D721Med (cell line): ENCODE results near the gene C9orf50.

Experiments used
- DNase-seq: peaks from one replicate; pipeline ENCODE4 v3.0.0; 2011; ENCODE audit warnings: low spot score; ENCODE audit not compliant: insufficient read length
- FAIRE-seq: peaks from 2 replicates; lab custom pipeline; 2011; peaks lifted over from hg19 to GRCh38; lab: Jason Lieb, UNC
- CTCF ChIP-seq: IDR thresholded peaks from 2 replicates; pipeline ENCODE4 v1.5.1; 2012; ENCODE audit warnings: mild to moderate bottlenecking, control low read depth; ENCODE audit not compliant: insufficient read depth; ENCODE audit errors: missing control alignments

Gene C9orf50

GRCh38 chr9:129580211-129580915 lies 40.5 kb downstream of the C9orf50 start:
- DNase-seq, result no peak
- no peak for FAIRE-seq
- no peak for TF ChIP-seq CTCF

GRCh38 chr9:129579294-129579693 lies 41.6 kb downstream of the C9orf50 start:
- FAIRE-seq (no peak), DNase-seq (no peak)
- TF ChIP-seq CTCF, result no peak

- FAIRE-seq (no peak), DNase-seq (no peak)
- TF ChIP-seq CTCF, result no peak
These were observed 44.1 kb downstream of the C9orf50 start for GRCh38 chr9:129576546-129577543.

GRCh38 chr9:129575818-129576217 lies 45.1 kb downstream of the C9orf50 start:
- DNase-seq (no peak), FAIRE-seq (no peak)
- TF ChIP-seq CTCF, result no peak

GRCh38 chr9:129574911-129575585 lies 45.9 kb downstream of the C9orf50 start:
- no peak for FAIRE-seq

GRCh38 chr9:129573977-129574376 lies 46.9 kb downstream of the C9orf50 start:
- no peak for FAIRE-seq
- TF ChIP-seq CTCF, result no peak

More at GRCh38 chr9:129574911-129575585, 45.9 kb downstream of the C9orf50 start:
- DNase-seq, result no peak
- TF ChIP-seq CTCF, result no peak

More at GRCh38 chr9:129573977-129574376, 46.9 kb downstream of the C9orf50 start:
- DNase-seq, result no peak
